HG03045 (cell line): Measurements from ENCODE around the gene IL24.

ENCODE experiments used
- ATAC-seq: cut with Tn5 transposase; IDR thresholded peaks from one replicate; pipeline ENCODE4 v1.9.1; 2021; ENCODE audit warnings: mild to moderate bottlenecking, moderate library complexity; ENCODE audit not compliant: unreplicated experiment

IL24 gene

GRCh38 chr1:206878456-206878855, 18.8 kb upstream of the IL24 start:
- no peak for ATAC-seq

GRCh38 chr1:206880314-206880713, 16.9 kb upstream of the IL24 start:
- no peak for ATAC-seq

GRCh38 chr1:206882555-206882954, 14.7 kb upstream of the IL24 start:
- no peak for ATAC-seq

GRCh38 chr1:206883160-206883559, 14.1 kb upstream of the IL24 start:
- ATAC-seq: no peak

- no peak for ATAC-seq
These were observed 13.4 kb upstream of the IL24 start for GRCh38 chr1:206883876-206884275.

DNA sequence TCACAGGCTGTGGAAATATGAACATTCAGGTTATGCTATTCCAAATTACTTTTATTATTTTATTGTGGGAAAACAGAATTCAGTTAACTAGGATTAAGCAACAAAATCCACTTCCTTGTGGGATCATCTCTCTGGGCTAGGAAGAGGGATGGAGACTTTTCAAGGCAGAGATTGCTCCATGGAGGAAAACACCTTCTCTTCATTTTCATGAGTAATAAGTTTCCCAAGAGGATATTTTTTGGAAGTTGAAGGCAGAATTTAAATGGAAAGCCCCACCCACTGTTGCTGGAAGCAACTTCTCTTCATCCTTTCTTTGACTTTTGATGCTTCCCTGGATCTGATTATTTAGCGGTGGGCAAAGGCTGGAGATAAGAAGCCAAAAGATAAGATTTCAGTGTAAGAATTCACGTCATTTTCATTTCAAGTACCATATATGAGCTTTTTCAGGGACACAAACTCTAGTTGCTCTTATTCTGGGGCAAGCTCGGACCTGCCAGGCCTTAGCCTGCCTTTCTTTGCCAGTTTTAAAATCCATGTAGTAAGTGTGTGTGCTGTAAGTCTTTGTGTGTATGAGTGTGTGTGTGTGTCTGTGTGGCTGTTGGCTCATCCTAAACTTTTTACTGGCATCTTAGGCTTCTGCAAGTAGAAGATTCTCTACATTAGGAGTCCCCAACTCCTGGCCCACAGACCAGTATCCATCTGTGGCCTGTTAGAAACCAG, 11.7 kb upstream of the IL24 start:
- ATAC-seq: no peak

- no peak for ATAC-seq
These were observed 10.4 kb upstream of the IL24 start for GRCh38 chr1:206886831-206887230.

- ATAC-seq: no peak
These were observed 9.5 kb upstream of the IL24 start for GRCh38 chr1:206887701-206888100.

GRCh38 chr1:206890125-206891060, 6.8 kb upstream of the IL24 start:
- ATAC-seq: no peak

GRCh38 chr1:206891412-206891811, 5.8 kb upstream of the IL24 start:
- no peak for ATAC-seq

DNA sequence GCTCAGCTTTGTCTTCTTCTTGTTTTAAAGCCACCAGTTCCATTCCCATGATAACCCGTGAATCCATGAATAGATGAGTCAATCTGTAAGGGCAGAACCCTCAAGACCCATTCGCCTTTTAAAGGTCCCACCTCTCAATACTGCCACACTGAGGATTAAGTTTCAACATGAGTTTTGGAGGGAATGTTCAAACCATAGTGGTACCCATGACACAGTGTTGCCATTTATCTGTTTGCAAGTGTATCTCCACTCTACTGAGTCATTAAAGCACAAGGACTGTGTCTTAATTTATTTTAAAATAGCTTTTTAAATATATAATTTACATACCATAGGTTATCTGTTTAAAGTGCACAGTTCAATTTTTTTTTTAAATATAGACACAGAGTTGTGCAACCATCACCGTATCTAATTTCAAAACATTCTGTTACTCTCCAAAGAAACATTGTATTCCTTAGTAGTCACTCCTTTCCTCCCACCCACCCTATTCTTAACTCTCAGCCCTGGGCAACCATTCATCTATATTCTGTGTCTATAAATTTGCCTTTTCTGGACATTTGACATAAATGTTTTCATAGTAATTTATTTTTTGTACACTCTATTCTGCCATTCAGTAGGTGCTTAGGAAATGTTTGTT, 4.8 kb upstream of the IL24 start:
- ATAC-seq: no peak

- no peak for ATAC-seq
These were observed 3.9 kb upstream of the IL24 start for GRCh38 chr1:206893380-206893779.

DNA sequence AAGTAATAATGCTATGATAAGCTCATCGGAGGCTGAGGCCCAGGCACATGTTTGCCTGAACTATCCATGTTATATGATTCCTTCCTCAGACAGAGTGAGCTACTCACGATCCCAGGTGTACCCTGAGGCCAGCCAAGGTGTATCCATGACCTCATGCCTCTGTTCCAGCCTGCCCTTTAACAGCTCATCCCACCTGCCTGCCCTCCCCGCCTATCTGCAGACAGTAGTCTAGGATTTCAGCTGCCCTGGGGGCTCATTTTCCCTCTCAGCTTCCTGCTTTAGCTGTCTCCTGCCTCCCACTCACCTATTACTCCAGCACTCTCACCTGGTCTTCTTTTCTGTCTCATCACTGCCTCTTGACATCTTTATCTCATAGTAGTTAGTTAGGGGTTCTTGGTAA, 1.9 kb upstream of the IL24 start:
- no peak for ATAC-seq

DNA sequence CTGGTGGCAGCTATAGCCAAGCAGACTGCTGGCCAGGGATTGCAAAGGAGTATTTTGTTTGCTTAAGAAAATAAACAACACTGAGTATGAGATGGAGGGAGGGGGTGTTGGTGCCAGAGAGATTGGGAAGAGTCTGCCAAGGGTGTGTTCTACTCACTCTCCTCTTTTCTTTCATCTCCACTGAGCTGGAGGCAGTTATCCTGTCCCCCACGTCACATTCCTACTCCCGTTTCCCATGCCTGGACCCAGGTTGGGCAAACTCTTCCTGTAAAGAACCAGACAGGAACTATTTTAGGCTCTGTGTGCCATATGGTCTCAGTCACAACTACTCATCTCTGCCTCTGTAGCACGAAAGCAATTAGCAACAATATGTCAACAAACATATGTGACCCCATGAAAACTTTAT, 1.4 kb upstream of the IL24 start:
- ATAC-seq: no peak

GRCh38 chr1:206896261-206896660, 982 bp upstream of the IL24 start:
- no peak for ATAC-seq

GRCh38 chr1:206898089-206898914, 1.1 kb downstream of the IL24 start:
- ATAC-seq: no peak

DNA sequence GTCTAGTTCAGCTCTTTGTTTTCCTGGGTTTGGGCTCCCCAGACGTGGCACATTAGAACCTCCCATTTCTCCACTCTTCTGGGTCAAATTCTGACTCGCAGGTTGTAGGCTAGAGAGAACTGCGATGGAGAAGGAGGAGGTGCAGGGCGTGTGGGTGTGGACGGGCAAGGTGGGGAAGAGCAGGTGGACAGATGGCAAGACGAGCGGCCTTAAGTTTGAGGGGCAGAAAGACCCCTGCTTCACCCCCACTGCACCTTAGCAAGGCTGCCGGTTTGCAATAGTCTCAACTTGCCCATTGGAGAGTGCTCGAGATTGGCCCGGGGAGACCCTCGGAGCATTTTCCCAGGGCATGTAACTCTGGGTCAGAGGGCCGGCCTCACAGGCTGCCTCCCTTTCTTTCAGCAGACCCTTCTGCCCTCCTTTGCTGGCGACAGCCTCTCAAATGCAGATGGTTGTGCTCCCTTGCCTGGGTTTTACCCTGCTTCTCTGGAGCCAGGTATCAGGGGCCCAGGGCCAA, 1.7 kb downstream of the IL24 start:
- no peak for ATAC-seq

DNA sequence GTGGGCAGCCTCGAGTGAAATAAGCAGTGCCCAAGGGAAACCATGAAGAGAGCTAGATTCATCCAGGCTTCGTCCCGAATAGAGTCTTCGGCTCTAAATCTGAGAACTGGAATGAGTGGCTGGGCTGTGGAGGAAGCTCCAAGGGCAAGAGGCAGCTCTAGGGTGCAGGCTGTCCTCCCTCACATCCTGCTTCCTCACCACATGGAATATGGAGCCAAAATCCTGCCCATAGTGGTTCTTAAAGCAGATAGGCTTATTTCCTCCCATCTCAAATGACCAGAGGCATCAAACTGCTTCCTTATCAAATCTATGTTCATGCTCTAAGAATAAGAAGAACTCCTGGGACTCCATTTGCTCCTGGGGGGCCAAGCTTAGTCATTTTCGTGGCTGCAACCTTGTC, 2.5 kb downstream of the IL24 start:
- ATAC-seq: no peak

GRCh38 chr1:206900149-206900548, 2.9 kb downstream of the IL24 start:
- ATAC-seq: no peak

DNA sequence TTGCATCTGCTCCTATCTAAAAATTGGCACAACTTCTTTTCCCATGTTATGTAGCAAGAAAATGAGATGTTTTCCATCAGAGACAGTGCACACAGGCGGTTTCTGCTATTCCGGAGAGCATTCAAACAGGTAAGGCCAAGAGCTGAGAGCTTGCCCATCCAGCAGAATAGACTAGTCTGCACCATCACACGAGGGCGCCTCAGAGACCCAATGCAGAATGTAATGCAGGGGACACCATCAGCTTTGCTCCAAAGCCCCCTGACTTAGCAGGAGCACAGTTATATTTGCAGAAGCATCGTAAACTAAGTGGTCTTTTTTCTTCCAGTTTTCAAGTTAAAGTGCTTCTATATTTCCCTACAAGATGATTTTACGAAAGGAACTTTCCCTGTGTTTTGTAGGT, 4.7 kb downstream of the IL24 start:
- no peak for ATAC-seq

- no peak for ATAC-seq
These were observed 5.5 kb downstream of the IL24 start for GRCh38 chr1:206902702-206903101.
